Stimulated activated CD8-positive, alpha-beta memory T cell treated with anti-CD3 and anti-CD28 coated beads, Interleukin-7, amount 100 ng/mL, for 1 hour (primary cell): Measurements from ENCODE around the gene ACACB.
"Not testable (repeated sequence)": the region's sequence is repeated elsewhere in the genome, so short reads cannot be mapped to it uniquely, and the experiment has no call there.

ENCODE experiments used
- DNase-seq, 2 donors: peaks; one replicate each; pipeline ENCODE4 v3.0.0-alpha.2; 2020; ENCODE audit warnings: low read depth in 2 of 2

The ACACB gene

DNA sequence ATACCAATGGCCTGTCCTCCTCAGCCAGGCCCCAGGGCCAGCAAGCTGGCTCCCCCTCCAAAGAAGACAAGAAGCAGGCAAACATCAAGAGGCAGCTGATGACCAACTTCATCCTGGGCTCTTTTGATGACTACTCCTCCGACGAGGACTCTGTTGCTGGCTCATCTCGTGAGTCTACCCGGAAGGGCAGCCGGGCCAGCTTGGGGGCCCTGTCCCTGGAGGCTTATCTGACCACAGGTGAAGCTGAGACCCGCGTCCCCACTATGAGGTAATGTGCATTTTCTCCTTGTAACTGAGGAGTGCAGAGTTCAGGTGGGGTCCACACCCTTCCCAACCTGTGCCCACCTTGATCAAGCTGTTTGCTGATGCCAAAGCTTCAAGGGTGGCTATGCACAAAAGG is 23.4 kb downstream of the ACACB start:
- DNase-seq = no peak

DNA sequence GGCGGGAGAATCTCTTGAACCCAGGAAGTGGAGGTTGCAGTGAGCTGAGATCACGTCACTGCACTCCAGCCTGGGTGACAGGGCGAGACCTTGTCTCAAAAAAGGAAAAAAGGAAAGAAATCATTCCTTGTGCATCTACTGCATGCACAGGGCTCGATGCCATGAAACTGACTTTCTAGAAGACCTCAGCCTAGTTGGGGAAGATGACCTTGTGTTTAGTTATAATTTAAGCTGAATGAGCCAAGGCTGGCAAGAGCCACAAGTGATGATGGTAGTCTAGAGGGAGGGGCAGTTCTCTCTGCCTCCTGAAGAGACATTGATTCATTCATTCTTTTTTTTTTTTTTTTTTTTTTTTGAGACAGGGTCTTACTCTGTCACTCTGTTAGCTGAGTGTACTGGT is 24.2 kb downstream of the ACACB start:
- DNase-seq = no peak

DNA sequence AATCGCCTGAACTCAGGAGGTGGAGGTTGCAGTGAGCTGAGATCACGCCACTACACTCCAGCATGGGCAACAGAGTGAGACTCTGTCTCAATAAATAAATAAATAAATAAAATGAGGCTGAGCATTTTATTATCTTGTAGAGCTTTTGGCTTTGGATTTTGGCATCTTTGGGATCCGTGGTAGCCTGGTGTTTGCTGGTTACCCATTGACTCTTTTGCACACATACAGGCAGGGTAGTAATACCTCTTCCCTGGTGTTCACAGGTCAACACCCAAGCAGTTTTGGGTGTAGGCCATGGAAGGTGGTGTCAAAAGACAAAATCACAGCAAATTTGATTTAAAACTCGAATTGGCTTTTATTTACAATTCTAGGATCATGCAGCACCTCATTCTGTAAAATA is 27.8 kb downstream of the ACACB start:
- no peak for DNase-seq

GRCh38 chr12:109147126-109147525 is 30.7 kb downstream of the ACACB start:
- not testable (repeated sequence) for DNase-seq

- no peak for DNase-seq
These were observed 31.6 kb downstream of the ACACB start for GRCh38 chr12:109147954-109148353.

GRCh38 chr12:109150124-109150640 is 33.8 kb downstream of the ACACB start:
- no peak for DNase-seq

GRCh38 chr12:109151457-109151856 is 35.1 kb downstream of the ACACB start:
- no peak for DNase-seq

GRCh38 chr12:109153821-109154441 is 37.5 kb downstream of the ACACB start:
- DNase-seq = no peak

DNA sequence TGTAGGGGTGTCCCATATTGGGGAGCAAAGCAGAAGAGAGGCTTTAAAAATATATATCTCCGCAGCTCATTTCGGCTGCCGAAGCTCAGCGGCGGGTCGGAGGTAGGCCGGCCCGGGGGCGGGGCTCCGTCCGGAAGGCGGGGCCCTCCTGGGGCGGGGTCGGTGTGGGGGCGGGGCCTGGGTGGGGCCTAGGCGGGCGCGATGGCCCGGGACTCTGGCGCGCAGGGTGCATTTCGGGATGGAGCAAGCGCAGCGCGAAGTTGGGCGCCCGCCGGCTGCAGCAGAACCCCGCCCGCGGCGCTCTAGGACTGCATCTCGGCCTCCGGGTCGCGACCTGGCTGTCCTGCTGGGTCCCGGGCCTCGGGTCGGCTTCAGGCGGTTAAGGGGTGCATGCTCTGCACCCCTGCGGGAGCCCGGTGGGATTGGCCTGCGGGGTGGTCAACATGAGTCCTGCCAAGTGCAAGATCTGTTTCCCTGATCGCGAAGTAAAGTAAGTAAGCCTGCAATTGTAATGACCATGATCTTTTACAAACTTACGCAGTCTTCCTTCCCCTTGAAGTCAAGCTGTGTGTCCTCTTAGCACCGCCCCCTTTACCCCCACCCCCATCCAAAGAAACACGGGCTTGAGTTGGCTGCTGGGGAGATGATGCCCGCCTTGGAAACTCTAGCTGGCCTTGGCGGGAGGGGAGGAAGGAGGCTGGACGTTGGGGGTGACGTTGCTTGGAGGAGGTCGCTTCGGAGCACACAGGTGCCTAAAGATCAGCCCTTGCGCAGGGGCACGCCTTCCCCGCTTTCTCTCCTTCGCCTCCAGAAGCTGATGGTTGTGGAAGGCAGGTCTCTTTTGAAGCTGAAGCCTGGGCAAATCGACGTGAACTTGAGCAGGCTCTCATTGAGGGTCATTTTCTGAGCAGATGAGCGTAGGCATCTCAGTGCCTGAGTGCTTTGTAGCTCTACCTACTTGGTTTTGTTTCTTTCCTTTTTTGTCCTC is 38.4 kb downstream of the ACACB start:
- DNase-seq = peak; percentile 53 to 58

- no peak for DNase-seq
These were observed 39.6 kb downstream of the ACACB start for GRCh38 chr12:109156036-109156435.

DNA sequence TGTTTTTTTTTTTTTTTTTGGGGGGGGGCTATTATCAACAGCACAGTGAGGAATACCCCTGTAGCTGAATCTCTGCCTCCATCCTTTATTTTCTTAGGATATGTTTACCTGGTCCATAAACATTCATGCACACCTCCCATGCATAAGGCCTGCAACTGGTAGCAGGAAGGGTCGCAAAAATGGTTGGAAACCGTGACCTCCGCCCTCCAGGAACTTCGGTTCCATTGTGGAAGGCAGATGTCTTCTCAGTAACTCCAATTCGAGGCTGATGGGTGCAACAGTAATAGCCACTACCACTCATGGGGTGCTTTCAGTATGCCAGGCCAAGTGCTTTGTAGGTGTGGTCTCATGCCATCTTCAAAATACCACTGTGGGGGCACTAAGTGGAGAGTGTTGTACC is 40.2 kb downstream of the ACACB start:
- no peak for DNase-seq

GRCh38 chr12:109157986-109158385 is 41.6 kb downstream of the ACACB start:
- DNase-seq = no peak

DNA sequence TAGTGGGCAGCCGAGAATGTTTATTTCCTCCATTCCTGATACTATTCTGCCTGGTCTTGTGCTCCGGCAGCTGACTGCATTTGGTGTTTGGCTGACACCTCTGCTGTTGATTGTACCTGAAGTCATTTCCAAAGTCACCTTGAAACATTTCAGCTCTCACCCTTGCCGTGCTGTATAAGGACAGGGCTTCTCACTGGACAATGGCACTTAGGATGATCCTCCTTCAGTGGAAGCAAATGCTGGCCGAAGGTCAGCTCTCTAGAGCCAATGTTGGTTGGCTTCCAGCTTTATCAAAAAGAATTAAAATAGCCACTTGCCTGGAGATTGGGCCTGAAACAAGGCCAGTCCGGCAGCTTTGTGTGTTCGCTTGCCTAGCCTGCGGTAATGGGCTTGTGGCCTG is 44.0 kb downstream of the ACACB start:
- no peak for DNase-seq

- DNase-seq = no peak
These were observed 44.5 kb downstream of the ACACB start for GRCh38 chr12:109160873-109161272.

- DNase-seq = no peak
These were observed 46.2 kb downstream of the ACACB start for GRCh38 chr12:109162551-109162950.

GRCh38 chr12:109163167-109163566 is 46.8 kb downstream of the ACACB start:
- DNase-seq = no peak

- DNase-seq = no peak
These were observed 49.2 kb downstream of the ACACB start for GRCh38 chr12:109165599-109165998.

DNA sequence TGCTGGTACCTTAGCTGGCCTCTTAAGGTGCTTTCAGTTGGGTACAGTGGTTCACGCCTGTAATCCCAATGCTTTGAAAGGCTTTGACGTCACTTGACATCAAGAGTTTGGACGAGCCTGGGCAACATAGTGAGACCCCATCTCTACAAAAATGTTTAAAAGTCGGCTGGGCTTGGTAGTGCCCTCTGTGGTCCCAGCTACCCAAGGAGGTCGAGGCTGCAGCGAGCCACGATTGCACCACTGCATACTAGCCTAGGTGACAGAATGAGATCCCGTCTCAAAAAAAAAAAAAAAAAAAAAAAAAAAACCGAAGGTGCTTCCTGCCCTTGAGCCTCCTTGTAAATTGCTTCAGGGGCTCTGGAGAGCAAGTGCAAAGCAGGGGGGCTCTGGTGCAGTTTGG is 50.0 kb downstream of the ACACB start:
- DNase-seq = no peak

GRCh38 chr12:109167781-109168180 is 51.4 kb downstream of the ACACB start:
- no peak for DNase-seq

DNA sequence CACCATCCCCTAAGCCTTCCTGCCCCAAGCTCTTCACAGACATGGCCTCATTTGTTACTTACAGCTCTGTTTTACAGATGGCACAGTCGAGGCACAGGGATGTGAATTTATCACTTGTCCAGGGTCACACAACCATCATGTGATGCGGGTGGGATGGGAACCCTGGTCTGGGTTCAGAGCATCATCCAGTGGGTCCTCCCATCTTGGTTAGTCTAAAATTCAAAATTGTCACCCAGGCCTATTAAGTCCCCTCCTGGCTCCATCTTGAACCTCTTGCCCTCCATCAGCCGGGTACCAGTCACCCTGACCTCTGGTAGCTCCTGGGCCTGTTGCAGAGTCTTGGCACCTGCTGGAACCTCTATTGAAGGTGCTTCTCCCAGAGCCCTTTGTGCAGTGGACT is 52.9 kb downstream of the ACACB start:
- no peak for DNase-seq

- no peak for DNase-seq
These were observed 53.3 kb downstream of the ACACB start for GRCh38 chr12:109169686-109170085.

GRCh38 chr12:109170324-109170723 is 53.9 kb downstream of the ACACB start:
- no peak for DNase-seq

GRCh38 chr12:109172787-109173186 is 56.4 kb downstream of the ACACB start:
- DNase-seq = not testable (repeated sequence)
